Panc1 (cell line): Measurements from ENCODE around the gene DDX1. TPM values are rescaled to one million over a fixed set of nuclear protein-coding genes. Genes with fewer than 3 reads are reported as not detected.
"Not testable (repeated sequence)": the region's sequence is repeated elsewhere in the genome, so short reads cannot be mapped to it uniquely, and the experiment has no call there.

Experiments used
- ATAC-seq: fragments of 200-7000 bp; cut with Tn5 transposase; 2 replicates; pipeline ENCODE4 v1.9.1; 2020; ENCODE audit warnings: mild to moderate bottlenecking, moderate library complexity
- BruUV-seq: library from RNA; stranded (reverse); fragments of 400-500 nt; replicated peaks from 2 replicates; lab custom pipeline; 2021; lab: Mats Ljungman, UMichigan
- CTCF ChIA-PET: fragments of 300-600 bp; sonication (Branson Sonifier 250); formaldehyde crosslinking; loops from one replicate; lab custom pipeline; 2022; ENCODE audit warnings: antibody characterized with exemption; lab: Charles Lee
- POLR2A ChIA-PET: fragments of 300-600 bp; sonication (Branson Sonifier 250); formaldehyde crosslinking; loops from one replicate; lab custom pipeline; 2022; ENCODE audit warnings: antibody characterized with exemption; lab: Charles Lee
- DNase-seq: peaks from one replicate; pipeline ENCODE4 v3.0.0-alpha.2; 2010; ENCODE audit warnings: low read depth, low spot score
- H3K27ac ChIP-seq: 2 replicates; pipeline ENCODE4 v1.5.1; 2011; ENCODE audit warnings: mild to moderate bottlenecking, low read length, inconsistent platforms
- H3K27me3 ChIP-seq: fragments of 200-500 bp; sonication (Bioruptor generic); 2 replicates; pipeline ENCODE4 v1.6.0; 2014; ENCODE audit warnings: low read length, inconsistent platforms; ENCODE audit not compliant: control insufficient read depth, insufficient read depth
- H3K36me3 ChIP-seq: fragments of 200-500 bp; sonication (Bioruptor generic); 2 replicates; pipeline ENCODE4 v1.5.1; 2014; ENCODE audit warnings: inconsistent platforms, mild to moderate bottlenecking, low read length, moderate library complexity; ENCODE audit not compliant: control insufficient read depth, insufficient read depth
- H3K4me1 ChIP-seq: 2 replicates; pipeline ENCODE4 v1.5.1; 2011; ENCODE audit warnings: inconsistent platforms, mild to moderate bottlenecking, low read length, moderate library complexity; ENCODE audit not compliant: control insufficient read depth, insufficient read depth
- H3K4me3 ChIP-seq, 2 experiments: 2 replicates each; pipeline ENCODE4 v1.5.1; 2011 to 2012; ENCODE audit warnings: low read depth in 2 of 2, low read length in 2 of 2, mild to moderate bottlenecking in 2 of 2, inconsistent platforms in 1 of 2, moderate library complexity in 1 of 2
- H3K9me3 ChIP-seq: fragments of 200-500 bp; sonication (Bioruptor generic); 2 replicates; pipeline ENCODE4 v1.5.1; 2014; ENCODE audit warnings: low read depth, mild to moderate bottlenecking, inconsistent platforms, low read length, moderate library complexity; ENCODE audit not compliant: control insufficient read depth, insufficient read depth
- CTCF ChIP-seq: fragments of 450-650 bp; IDR thresholded peaks from 2 replicates; pipeline ENCODE4 v1.5.1; 2017; ENCODE audit warnings: mild to moderate bottlenecking
- POLR2AphosphoS5 ChIP-seq: IDR thresholded peaks from 2 replicates; pipeline ENCODE4 v1.6.1; 2012; ENCODE audit warnings: mild to moderate bottlenecking, low read depth, low read length, moderate library complexity
- REST ChIP-seq, 2 experiments: IDR thresholded peaks; 2 replicates each; pipeline ENCODE4 v1.6.1; 2011 to 2012; ENCODE audit warnings: low read depth in 2 of 2, control low read depth in 1 of 2, low read length in 1 of 2, mild to moderate bottlenecking in 1 of 2, moderate library complexity in 1 of 2; ENCODE audit not compliant: insufficient read depth in 1 of 2
- SIN3A ChIP-seq: IDR thresholded peaks from 2 replicates; pipeline ENCODE4 v1.6.1; 2012; ENCODE audit warnings: low read depth, mild to moderate bottlenecking, low read length, moderate library complexity, borderline replicate concordance; ENCODE audit not compliant: insufficient read depth
- TCF7L2 ChIP-seq: IDR thresholded peaks from 2 replicates; pipeline ENCODE4 v1.6.1; 2011; ENCODE audit warnings: mild to moderate bottlenecking, low read depth, low read length, inconsistent platforms
- in situ Hi-C: cut with HindIII; loops from 2 replicates; pipeline ENCODE4 v1.10.0; 2016; ENCODE audit warnings: low sequenced_read_pairs, low pct_unique_long_range_greater_than_20kb
- intact Hi-C: fragments of 100-400 bp; cut with micrococcal nuclease; formaldehyde crosslinking; loops from one replicate; pipeline ENCODE4 v1.10.0; 2022; ENCODE audit not compliant: unreplicated experiment
- total RNA-seq: library from RNA; stranded (reverse); gene quantifications from one replicate; pipeline ENCODE4 v1.2.1, GENCODE V29; 2021; ENCODE audit not compliant: unreplicated experiment

Gene DDX1
- total RNA-seq, 1 experiment from 2014 or later, result 102 TPM

- H3K27me3 ChIP-seq, result no peaks in the 10 kb centered on the region
- no peak for TF ChIP-seq SIN3A
- TF ChIP-seq TCF7L2, result no peak
- TF ChIP-seq REST (IDR thresholded peaks at IDR 0.05; ENCODE audit: insufficient read depth in 1 of 2, low read depth in 2 of 2, low read length in 1 of 2), result no peak
- no peak overlapping the region for H3K27ac ChIP-seq
- no peak for DNase-seq
- intact Hi-C loops (no loop called here), in situ Hi-C loops (no loop called here)
- BruUV-seq, result no TSS peak
- CTCF ChIA-PET, result no interaction called here
- H3K4me1 ChIP-seq, result no peaks in the 10 kb centered on the region
- no peaks in the 10 kb centered on the region for H3K9me3 ChIP-seq
- H3K4me3 ChIP-seq, result no peak overlapping the region
- ATAC-seq, result no peak
- POLR2A ChIA-PET, result no interaction called here
- no peaks in the 10 kb centered on the region for H3K36me3 ChIP-seq
Measured at GRCh38 chr2:15678909-15679308, 87.2 kb downstream of the DDX1 start.

- in situ Hi-C loops (no loop called here), intact Hi-C loops (no loop called here)
- Histone ChIP-seq H3K36me3 (no peaks in the 10 kb centered on the region), H3K27me3 (no peaks in the 10 kb centered on the region), H3K4me3 (no peak overlapping the region), H3K4me1 (no peaks in the 10 kb centered on the region), H3K27ac (no peak overlapping the region), H3K9me3 (no peaks in the 10 kb centered on the region)
- BruUV-seq, result no TSS peak
- ChIA-PET POLR2A (no interaction called here), CTCF (no interaction called here)
- DNase-seq (no peak), ATAC-seq (no peak)
- TF ChIP-seq TCF7L2, result no peak
- no peak for TF ChIP-seq CTCF
- no peak for TF ChIP-seq SIN3A
- no peak for TF ChIP-seq POLR2AphosphoS5
- TF ChIP-seq REST (IDR thresholded peaks at IDR 0.05; ENCODE audit: insufficient read depth in 1 of 2, low read depth in 2 of 2, low read length in 1 of 2), result no peak
Measured at GRCh38 chr2:15679386-15679924, 87.8 kb downstream of the DDX1 start.

GRCh38 chr2:15680132-15680531 lies 88.5 kb downstream of the DDX1 start:
- BruUV-seq, POLR2A ChIA-PET, H3K27ac ChIP-seq, CTCF ChIA-PET, in situ Hi-C loops, H3K27me3 ChIP-seq, H3K4me3 ChIP-seq, DNase-seq, H3K4me1 ChIP-seq, intact Hi-C loops, ATAC-seq, H3K9me3 ChIP-seq, H3K36me3 ChIP-seq: not testable (repeated sequence)
